ENCODE measurements around the gene GALNT1. TPM values are rescaled to one million over a fixed set of nuclear protein-coding genes. Genes with fewer than 3 reads are reported as not detected.

The GALNT1 gene
- total RNA-seq, 1 experiment from 2014 or later = 80.1 TPM

DNA sequence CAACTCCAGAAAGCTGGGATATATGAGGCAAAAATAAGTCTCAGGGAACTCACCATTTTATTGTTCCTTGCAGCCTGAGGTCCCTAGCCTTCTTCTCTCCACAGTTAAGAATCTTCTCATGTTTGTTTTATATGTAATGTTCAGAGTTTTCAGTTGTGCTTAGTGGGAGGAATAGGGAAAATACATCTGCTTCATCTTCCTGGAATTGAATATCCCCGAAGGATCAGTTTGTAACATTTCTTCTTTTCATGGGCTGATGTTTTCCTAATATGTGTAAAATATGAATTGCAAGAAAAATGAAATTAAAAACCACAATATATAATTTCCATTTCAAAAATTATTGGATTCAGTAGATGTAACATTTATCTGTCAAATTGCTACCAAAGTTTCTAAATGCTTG lies 8.0 kb downstream of the GALNT1 start (continued):
- no peak for TF ChIP-seq FOXK1 (CRISPR knock-in tag; IDR thresholded peaks at IDR 0.05)
- TF ChIP-seq, protein P1, sequence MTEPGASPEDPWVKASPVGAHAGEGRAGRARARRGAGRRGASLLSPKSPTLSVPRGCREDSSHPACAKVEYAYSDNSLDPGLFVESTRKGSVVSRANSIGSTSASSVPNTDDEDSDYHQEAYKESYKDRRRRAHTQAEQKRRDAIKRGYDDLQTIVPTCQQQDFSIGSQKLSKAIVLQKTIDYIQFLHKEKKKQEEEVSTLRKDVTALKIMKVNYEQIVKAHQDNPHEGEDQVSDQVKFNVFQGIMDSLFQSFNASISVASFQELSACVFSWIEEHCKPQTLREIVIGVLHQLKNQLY (CRISPR knock-in tag; IDR thresholded peaks at IDR 0.05) = no peak
- TF ChIP-seq RELA (CRISPR knock-in tag; IDR thresholded peaks at IDR 0.05; ENCODE audit: borderline replicate concordance) = no peak
- TF ChIP-seq, protein P2, sequence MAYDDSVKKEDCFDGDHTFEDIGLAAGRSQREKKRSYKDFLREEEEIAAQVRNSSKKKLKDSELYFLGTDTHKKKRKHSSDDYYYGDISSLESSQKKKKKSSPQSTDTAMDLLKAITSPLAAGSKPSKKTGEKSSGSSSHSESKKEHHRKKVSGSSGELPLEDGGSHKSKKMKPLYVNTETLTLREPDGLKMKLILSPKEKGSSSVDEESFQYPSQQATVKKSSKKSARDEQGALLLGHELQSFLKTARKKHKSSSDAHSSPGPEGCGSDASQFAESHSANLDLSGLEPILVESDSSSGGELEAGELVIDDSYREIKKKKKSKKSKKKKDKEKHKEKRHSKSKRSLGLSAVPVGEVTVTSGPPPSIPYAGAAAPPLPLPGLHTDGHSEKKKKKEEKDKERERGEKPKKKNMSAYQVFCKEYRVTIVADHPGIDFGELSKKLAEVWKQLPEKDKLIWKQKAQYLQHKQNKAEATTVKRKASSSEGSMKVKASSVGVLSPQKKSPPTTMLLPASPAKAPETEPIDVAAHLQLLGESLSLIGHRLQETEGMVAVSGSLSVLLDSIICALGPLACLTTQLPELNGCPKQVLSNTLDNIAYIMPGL (CRISPR knock-in tag; IDR thresholded peaks at IDR 0.05) = no peak
- no peak for TF ChIP-seq SP1 (CRISPR knock-in tag; conservative IDR thresholded peaks at IDR 0.05)
- TF ChIP-seq, protein P3, sequence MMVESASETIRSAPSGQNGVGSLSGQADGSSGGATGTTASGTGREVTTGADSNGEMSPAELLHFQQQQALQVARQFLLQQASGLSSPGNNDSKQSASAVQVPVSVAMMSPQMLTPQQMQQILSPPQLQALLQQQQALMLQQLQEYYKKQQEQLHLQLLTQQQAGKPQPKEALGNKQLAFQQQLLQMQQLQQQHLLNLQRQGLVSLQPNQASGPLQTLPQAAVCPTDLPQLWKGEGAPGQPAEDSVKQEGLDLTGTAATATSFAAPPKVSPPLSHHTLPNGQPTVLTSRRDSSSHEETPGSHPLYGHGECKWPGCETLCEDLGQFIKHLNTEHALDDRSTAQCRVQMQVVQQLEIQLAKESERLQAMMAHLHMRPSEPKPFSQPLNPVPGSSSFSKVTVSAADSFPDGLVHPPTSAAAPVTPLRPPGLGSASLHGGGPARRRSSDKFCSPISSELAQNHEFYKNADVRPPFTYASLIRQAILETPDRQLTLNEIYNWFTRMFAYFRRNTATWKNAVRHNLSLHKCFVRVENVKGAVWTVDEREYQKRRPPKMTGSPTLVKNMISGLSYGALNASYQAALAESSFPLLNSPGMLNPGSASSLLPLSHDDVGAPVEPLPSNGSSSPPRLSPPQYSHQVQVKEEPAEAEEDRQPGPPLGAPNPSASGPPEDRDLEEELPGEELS (CRISPR knock-in tag; IDR thresholded peaks at IDR 0.05) = no peak
- TF ChIP-seq PRRX2 (CRISPR knock-in tag; IDR thresholded peaks at IDR 0.05) = no peak
- TF ChIP-seq ELF4 (CRISPR knock-in tag; IDR thresholded peaks at IDR 0.05; ENCODE audit: low read depth) = no peak

DNA sequence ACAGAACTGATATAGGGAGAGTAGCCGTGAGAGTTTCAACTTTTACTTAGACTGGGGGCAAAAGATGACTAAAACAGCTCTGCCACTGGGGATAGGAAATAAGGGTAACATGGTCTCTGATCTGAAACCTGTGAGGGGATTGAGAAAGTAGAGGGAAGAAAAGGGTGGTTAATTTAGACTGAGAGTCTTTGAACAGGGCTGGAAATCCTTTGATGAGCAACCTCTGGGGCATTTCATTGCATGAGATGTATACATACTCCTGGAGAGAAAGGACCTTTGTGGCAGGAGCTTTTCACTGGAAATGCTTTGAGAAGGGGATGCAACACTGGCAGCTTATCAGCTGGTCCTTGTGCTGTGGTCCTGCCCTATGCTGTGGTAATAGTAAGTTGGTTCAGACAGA lies 9.4 kb downstream of the GALNT1 start:
- Mint-ChIP-seq H3K9me3 (peaks cover 18% of the 10 kb centered on the region), H3K27ac (no peak overlapping the region), H3K4me3 (no peak overlapping the region), H3K27me3 (ENCODE audit: low read depth) (no peaks in the 10 kb centered on the region), H3K36me3 (peaks cover 18% of the 10 kb centered on the region), H3K4me1 (peaks cover 26% of the 10 kb centered on the region)
- CTCF ChIA-PET = no interaction called here
- DNase-seq (ENCODE audit: low spot score) (no peak), ATAC-seq (no peak)
- POLR2A ChIA-PET = no interaction called here
- TF ChIP-seq CBFB (CRISPR knock-in tag; IDR thresholded peaks at IDR 0.05; ENCODE audit: low read depth) (no peak), TCF7 (CRISPR knock-in tag; IDR thresholded peaks at IDR 0.05; ENCODE audit: low read depth) (no peak), ETV6 (CRISPR knock-in tag; IDR thresholded peaks at IDR 0.05) (no peak), PRRX2 (CRISPR knock-in tag; IDR thresholded peaks at IDR 0.05) (no peak), ZNF671 (CRISPR knock-in tag; IDR thresholded peaks at IDR 0.05) (no peak), NFYB (CRISPR knock-in tag; conservative IDR thresholded peaks at IDR 0.05; ENCODE audit: low read depth) (no peak), NFE2L1 (CRISPR knock-in tag; IDR thresholded peaks at IDR 0.05) (no peak)
- TF ChIP-seq, protein P2 (CRISPR knock-in tag; IDR thresholded peaks at IDR 0.05) = no peak
- TF ChIP-seq, protein P4, sequence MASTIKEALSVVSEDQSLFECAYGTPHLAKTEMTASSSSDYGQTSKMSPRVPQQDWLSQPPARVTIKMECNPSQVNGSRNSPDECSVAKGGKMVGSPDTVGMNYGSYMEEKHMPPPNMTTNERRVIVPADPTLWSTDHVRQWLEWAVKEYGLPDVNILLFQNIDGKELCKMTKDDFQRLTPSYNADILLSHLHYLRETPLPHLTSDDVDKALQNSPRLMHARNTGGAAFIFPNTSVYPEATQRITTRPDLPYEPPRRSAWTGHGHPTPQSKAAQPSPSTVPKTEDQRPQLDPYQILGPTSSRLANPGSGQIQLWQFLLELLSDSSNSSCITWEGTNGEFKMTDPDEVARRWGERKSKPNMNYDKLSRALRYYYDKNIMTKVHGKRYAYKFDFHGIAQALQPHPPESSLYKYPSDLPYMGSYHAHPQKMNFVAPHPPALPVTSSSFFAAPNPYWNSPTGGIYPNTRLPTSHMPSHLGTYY (CRISPR knock-in tag; IDR thresholded peaks at IDR 0.05) = no peak
- TF ChIP-seq, protein P5, sequence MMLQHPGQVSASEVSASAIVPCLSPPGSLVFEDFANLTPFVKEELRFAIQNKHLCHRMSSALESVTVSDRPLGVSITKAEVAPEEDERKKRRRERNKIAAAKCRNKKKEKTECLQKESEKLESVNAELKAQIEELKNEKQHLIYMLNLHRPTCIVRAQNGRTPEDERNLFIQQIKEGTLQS (CRISPR knock-in tag; conservative IDR thresholded peaks at IDR 0.05) = no peak
- TF ChIP-seq, protein P6, sequence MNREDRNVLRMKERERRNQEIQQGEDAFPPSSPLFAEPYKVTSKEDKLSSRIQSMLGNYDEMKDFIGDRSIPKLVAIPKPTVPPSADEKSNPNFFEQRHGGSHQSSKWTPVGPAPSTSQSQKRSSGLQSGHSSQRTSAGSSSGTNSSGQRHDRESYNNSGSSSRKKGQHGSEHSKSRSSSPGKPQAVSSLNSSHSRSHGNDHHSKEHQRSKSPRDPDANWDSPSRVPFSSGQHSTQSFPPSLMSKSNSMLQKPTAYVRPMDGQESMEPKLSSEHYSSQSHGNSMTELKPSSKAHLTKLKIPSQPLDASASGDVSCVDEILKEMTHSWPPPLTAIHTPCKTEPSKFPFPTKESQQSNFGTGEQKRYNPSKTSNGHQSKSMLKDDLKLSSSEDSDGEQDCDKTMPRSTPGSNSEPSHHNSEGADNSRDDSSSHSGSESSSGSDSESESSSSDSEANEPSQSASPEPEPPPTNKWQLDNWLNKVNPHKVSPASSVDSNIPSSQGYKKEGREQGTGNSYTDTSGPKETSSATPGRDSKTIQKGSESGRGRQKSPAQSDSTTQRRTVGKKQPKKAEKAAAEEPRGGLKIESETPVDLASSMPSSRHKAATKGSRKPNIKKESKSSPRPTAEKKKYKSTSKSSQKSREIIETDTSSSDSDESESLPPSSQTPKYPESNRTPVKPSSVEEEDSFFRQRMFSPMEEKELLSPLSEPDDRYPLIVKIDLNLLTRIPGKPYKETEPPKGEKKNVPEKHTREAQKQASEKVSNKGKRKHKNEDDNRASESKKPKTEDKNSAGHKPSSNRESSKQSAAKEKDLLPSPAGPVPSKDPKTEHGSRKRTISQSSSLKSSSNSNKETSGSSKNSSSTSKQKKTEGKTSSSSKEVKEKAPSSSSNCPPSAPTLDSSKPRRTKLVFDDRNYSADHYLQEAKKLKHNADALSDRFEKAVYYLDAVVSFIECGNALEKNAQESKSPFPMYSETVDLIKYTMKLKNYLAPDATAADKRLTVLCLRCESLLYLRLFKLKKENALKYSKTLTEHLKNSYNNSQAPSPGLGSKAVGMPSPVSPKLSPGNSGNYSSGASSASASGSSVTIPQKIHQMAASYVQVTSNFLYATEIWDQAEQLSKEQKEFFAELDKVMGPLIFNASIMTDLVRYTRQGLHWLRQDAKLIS (CRISPR knock-in tag; IDR thresholded peaks at IDR 0.05; ENCODE audit: borderline replicate concordance) = no peak
- TF ChIP-seq, protein P7, sequence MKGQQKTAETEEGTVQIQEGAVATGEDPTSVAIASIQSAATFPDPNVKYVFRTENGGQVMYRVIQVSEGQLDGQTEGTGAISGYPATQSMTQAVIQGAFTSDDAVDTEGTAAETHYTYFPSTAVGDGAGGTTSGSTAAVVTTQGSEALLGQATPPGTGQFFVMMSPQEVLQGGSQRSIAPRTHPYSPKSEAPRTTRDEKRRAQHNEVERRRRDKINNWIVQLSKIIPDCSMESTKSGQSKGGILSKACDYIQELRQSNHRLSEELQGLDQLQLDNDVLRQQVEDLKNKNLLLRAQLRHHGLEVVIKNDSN (CRISPR knock-in tag; IDR thresholded peaks at IDR 0.05) = no peak
- TF ChIP-seq, protein P8, sequence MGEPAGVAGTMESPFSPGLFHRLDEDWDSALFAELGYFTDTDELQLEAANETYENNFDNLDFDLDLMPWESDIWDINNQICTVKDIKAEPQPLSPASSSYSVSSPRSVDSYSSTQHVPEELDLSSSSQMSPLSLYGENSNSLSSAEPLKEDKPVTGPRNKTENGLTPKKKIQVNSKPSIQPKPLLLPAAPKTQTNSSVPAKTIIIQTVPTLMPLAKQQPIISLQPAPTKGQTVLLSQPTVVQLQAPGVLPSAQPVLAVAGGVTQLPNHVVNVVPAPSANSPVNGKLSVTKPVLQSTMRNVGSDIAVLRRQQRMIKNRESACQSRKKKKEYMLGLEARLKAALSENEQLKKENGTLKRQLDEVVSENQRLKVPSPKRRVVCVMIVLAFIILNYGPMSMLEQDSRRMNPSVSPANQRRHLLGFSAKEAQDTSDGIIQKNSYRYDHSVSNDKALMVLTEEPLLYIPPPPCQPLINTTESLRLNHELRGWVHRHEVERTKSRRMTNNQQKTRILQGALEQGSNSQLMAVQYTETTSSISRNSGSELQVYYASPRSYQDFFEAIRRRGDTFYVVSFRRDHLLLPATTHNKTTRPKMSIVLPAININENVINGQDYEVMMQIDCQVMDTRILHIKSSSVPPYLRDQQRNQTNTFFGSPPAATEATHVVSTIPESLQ (CRISPR knock-in tag; IDR thresholded peaks at IDR 0.05) = no peak
- TF ChIP-seq, protein P9, sequence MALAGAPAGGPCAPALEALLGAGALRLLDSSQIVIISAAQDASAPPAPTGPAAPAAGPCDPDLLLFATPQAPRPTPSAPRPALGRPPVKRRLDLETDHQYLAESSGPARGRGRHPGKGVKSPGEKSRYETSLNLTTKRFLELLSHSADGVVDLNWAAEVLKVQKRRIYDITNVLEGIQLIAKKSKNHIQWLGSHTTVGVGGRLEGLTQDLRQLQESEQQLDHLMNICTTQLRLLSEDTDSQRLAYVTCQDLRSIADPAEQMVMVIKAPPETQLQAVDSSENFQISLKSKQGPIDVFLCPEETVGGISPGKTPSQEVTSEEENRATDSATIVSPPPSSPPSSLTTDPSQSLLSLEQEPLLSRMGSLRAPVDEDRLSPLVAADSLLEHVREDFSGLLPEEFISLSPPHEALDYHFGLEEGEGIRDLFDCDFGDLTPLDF (CRISPR knock-in tag; IDR thresholded peaks at IDR 0.05) = no peak

Data from WTC11 (cell line).